ENCODE results near the gene GXYLT2.

GXYLT2 gene
- 0 to 0.80 (median 0.19) reads per million in 4 donors for total RNA-seq

- peak in 2 of 5 donors; percentile 4 to 10 for DNase-seq
Measured at GRCh38 chr3:72887705-72888545, at the start of gene GXYLT2. Gene GXYLT2, plus strand, starts transcription at chr3:72888046. Its CDS starts 188 bp downstream, at chr3:72888234.

GRCh38 chr3:72839057-72839456 is 48.8 kb upstream of the GXYLT2 start:
- no peak for DNase-seq

- DNase-seq = peak in 1 of 5 donors; percentile 17
Measured at GRCh38 chr3:72844436-72844993, 43.3 kb upstream of the GXYLT2 start.

GRCh38 chr3:72846166-72846565 is 41.7 kb upstream of the GXYLT2 start:
- no peak for DNase-seq

- no peak for DNase-seq
Measured at GRCh38 chr3:72847282-72847681, 40.6 kb upstream of the GXYLT2 start.

- peak; percentile 84 to 95 (median 92) for DNase-seq
Measured at GRCh38 chr3:72847751-72848702, 39.8 kb upstream of the GXYLT2 start, which contains the start of gene SHQ1. Gene SHQ1, minus strand, starts transcription at chr3:72848445. Its CDS starts 105 bp downstream, at chr3:72848340.

GRCh38 chr3:72848703-72849081 is 39.2 kb upstream of the GXYLT2 start:
- peak in 4 of 5 donors; percentile 15 to 59 (median 26) for DNase-seq

GRCh38 chr3:72855001-72855400 is 32.8 kb upstream of the GXYLT2 start:
- no peak for DNase-seq

GRCh38 chr3:72860053-72860452 is 27.8 kb upstream of the GXYLT2 start:
- no peak for DNase-seq

GRCh38 chr3:72860846-72861245 is 27.0 kb upstream of the GXYLT2 start:
- DNase-seq = no peak

GRCh38 chr3:72862314-72863090 is 25.3 kb upstream of the GXYLT2 start:
- DNase-seq = no peak

- DNase-seq = no peak
Measured at GRCh38 chr3:72872183-72872582, 15.7 kb upstream of the GXYLT2 start.

- no peak for DNase-seq
Measured at GRCh38 chr3:72887343-72887704, 522 bp upstream of the GXYLT2 start.

GRCh38 chr3:72888546-72889309 is 882 bp downstream of the GXYLT2 start:
- DNase-seq = no peak

- no peak for DNase-seq
Measured at GRCh38 chr3:72889310-72890165, 1.7 kb downstream of the GXYLT2 start.

- DNase-seq = no peak
Measured at GRCh38 chr3:72890166-72890925, 2.5 kb downstream of the GXYLT2 start.

GRCh38 chr3:72891053-72891855 is 3.4 kb downstream of the GXYLT2 start:
- DNase-seq = no peak

GRCh38 chr3:72892081-72892775 is 4.4 kb downstream of the GXYLT2 start:
- no peak for DNase-seq

Measured in T-helper 1 cell (primary cell).